Immature natural killer cell (primary cell): ENCODE data around the gene F13B. TPM values are rescaled to one million over a fixed set of nuclear protein-coding genes. Genes with fewer than 3 reads are reported as not detected.
"Not testable (repeated sequence)": the region's sequence is repeated elsewhere in the genome, so short reads cannot be mapped to it uniquely, and the experiment has no call there.

Source experiments
- DNase-seq, 3 donors: peaks; one replicate each; pipeline ENCODE4 v3.0.0; 2022; ENCODE audit warnings: mixed read lengths in 1 of 3
- H3K27ac Mint-ChIP-seq, 6 donors: one replicate each; pipeline ENCODE4 v1.8.0; 2020; ENCODE audit warnings: mixed read lengths in 6 of 6, mild to moderate bottlenecking in 5 of 6, inconsistent platforms in 4 of 6, moderate library complexity in 3 of 6
- H3K27me3 Mint-ChIP-seq, 3 donors: one replicate each; pipeline ENCODE4 v1.8.0; 2020 to 2021; ENCODE audit warnings: low read depth in 3 of 3, mild to moderate bottlenecking in 3 of 3, mixed read lengths in 3 of 3, moderate library complexity in 3 of 3, inconsistent platforms in 1 of 3
- H3K36me3 Mint-ChIP-seq, 3 donors: one replicate each; pipeline ENCODE4 v1.8.0; 2020; ENCODE audit warnings: mixed read lengths in 3 of 3, inconsistent platforms in 2 of 3, mild to moderate bottlenecking in 2 of 3
- H3K4me1 Mint-ChIP-seq, 2 donors: one replicate each; pipeline ENCODE4 v1.8.0; 2020; ENCODE audit warnings: inconsistent platforms in 2 of 2, mild to moderate bottlenecking in 2 of 2, mixed read lengths in 2 of 2, moderate library complexity in 1 of 2
- H3K4me3 Mint-ChIP-seq, 5 donors: one replicate each; pipeline ENCODE4 v1.8.0; 2020; ENCODE audit warnings: mild to moderate bottlenecking in 5 of 5, mixed read lengths in 5 of 5, inconsistent platforms in 3 of 5, moderate library complexity in 3 of 5
- H3K9me3 Mint-ChIP-seq, 6 donors: one replicate each; pipeline ENCODE4 v1.8.0; 2020; ENCODE audit warnings: mild to moderate bottlenecking in 6 of 6, mixed read lengths in 6 of 6, inconsistent platforms in 4 of 6, moderate library complexity in 3 of 6
- polyA plus RNA-seq, 3 donors: library from polyadenylated mRNA; unstranded; fragments of 300-500 nt; fragmentation: Illumina TruSeq; gene quantifications; one replicate each; pipeline ENCODE4 v1.2.3, GENCODE V29; 2021

Gene F13B
- polyA plus RNA-seq, 3 donors from 2014 or later, result not detected

DNA sequence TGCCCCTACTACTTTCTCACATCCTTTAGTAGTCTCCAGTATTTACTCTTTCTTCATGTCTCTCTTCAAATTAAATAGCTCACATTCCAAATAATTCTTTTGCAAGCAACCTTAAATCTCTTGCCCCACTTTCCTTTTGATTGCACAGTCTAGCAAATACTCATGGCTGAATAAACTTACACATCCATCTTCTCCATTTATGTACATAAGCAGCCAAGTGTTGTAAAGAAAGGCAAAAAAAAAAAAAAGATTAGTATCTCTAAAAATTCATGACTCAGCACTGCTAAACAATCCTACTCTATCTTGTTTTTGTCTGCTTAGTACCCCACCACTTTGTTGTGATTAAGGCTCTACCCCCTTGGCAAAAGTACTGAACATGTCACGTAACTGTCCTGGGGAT lies 42.6 kb downstream of the F13B start:
- no peaks in the 10 kb centered on the region for H3K4me1 Mint-ChIP-seq
- no peaks in the 10 kb centered on the region for H3K36me3 Mint-ChIP-seq
- peaks cover 0 to 4% (median 1%) of the 10 kb centered on the region in 3 donors for H3K27me3 Mint-ChIP-seq
- H3K4me3 Mint-ChIP-seq, result no peak overlapping the region
- H3K27ac Mint-ChIP-seq, result no peak overlapping the region
- H3K9me3 Mint-ChIP-seq, result peaks cover 0 to 7% (median 2%) of the 10 kb centered on the region in 6 donors
- no peak for DNase-seq

DNA sequence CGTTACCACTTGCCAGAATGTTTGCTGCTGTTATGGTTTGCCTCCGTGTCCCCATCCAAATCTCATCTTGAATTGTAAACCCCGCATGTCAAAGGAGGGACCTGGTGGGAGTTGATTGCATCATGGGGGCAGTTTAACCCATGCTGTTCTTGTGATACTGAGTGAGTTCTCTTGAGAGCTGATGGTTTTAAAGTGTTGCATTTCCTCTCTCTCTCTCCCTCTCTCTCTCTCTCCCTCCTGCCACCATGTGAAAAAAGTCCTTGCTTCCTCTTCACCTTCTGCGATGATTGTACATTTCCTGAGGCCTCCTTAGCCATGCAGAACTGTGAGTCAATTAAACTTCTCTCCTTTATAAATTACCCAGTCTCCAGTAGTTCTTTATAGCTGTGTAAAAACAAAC lies 45.3 kb downstream of the F13B start:
- no peak for DNase-seq
- Mint-ChIP-seq H3K27me3 (peaks cover 2 to 4% (median 3%) of the 10 kb centered on the region in 3 donors), H3K36me3 (no peaks in the 10 kb centered on the region), H3K27ac (no peak overlapping the region), H3K9me3 (peaks cover 0 to 8% (median 4%) of the 10 kb centered on the region in 6 donors), H3K4me1 (no peaks in the 10 kb centered on the region), H3K4me3 (no peak overlapping the region)

DNA sequence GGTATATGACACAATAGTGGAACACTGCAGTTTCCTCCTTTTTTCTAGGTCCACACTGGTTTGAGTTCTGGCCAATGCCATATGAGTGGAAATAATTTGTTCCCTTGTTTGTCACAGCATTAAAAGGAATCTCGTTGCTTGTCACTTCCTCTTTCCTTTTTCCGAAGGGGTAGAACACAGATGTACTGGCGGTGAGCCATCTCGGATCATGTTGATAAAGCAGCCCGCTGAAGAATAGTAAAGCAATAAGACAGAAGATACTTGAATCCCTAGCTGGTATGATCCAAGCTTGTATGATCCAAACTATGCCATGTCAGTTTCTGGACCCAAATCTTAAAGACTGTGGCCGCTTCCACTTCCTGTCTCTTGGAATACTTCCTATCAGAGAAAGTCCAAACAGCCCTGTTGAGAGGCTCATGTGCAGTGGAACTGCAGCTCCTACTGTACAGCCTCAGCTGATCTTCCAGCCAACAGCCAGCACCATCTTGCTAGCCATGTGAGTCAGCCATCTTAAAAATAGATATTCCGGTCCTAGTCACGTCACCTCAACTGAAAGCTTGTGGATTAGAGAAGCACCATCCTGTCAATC lies 49.4 kb downstream of the F13B start:
- Mint-ChIP-seq H3K27ac (no peak overlapping the region), H3K4me1 (no peaks in the 10 kb centered on the region), H3K27me3 (peaks cover 2 to 4% (median 3%) of the 10 kb centered on the region in 3 donors), H3K4me3 (no peak overlapping the region), H3K9me3 (peaks cover 0 to 7% (median 3%) of the 10 kb centered on the region in 6 donors), H3K36me3 (no peaks in the 10 kb centered on the region)
- DNase-seq, result no peak

DNA sequence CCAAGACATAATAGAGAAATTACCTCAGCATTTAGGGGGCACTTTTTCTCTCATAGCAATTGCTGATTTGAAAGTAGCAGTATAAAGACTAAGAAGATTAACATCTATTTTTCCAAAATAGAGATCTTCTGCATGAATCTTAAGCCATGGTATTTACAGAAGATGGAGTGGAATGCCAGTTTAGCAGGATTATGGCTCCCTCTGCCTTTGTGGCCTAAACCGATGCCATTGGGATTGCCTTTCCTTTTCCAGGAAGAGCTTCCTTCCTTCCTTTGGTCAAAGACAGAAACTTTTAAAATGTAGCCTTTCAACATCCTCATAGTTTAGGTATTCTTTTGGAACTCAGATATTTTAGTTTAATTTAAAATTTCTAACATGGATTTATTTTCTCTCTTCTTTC lies 50.3 kb downstream of the F13B start:
- H3K27ac Mint-ChIP-seq, result no peak overlapping the region
- DNase-seq, result no peak
- H3K27me3 Mint-ChIP-seq, result peaks cover 2 to 3% (median 2%) of the 10 kb centered on the region in 3 donors
- H3K9me3 Mint-ChIP-seq, result peaks cover 0 to 11% (median 4%) of the 10 kb centered on the region in 6 donors
- no peaks in the 10 kb centered on the region for H3K4me1 Mint-ChIP-seq
- no peak overlapping the region for H3K4me3 Mint-ChIP-seq
- no peaks in the 10 kb centered on the region for H3K36me3 Mint-ChIP-seq

DNA sequence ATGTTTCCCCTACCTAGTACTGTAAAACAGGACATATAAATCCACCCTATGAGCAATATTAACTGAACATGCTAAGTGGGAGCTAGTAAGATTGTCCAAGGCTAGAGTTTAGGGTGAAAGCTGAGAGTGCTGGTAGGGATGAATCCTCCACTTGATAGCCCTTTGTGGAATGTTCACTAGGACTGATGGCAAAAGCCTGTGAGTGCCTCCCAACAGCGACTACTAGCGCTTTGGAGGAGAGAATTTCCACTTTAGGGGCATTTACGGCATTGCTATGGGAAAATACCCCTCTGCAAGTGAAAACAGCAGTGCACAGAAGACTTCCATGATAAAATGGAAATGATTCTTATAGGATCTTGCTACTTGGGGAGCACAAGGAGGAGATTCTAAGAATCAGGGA lies 53.8 kb downstream of the F13B start:
- H3K27ac Mint-ChIP-seq, result no peak overlapping the region
- H3K9me3 Mint-ChIP-seq, result peaks cover 0 to 20% (median 10%) of the 10 kb centered on the region in 6 donors
- DNase-seq, result no peak
- H3K4me1 Mint-ChIP-seq, result no peaks in the 10 kb centered on the region
- H3K4me3 Mint-ChIP-seq, result no peak overlapping the region
- peaks cover 0 to 2% (median 2%) of the 10 kb centered on the region in 3 donors for H3K27me3 Mint-ChIP-seq
- no peaks in the 10 kb centered on the region for H3K36me3 Mint-ChIP-seq

DNA sequence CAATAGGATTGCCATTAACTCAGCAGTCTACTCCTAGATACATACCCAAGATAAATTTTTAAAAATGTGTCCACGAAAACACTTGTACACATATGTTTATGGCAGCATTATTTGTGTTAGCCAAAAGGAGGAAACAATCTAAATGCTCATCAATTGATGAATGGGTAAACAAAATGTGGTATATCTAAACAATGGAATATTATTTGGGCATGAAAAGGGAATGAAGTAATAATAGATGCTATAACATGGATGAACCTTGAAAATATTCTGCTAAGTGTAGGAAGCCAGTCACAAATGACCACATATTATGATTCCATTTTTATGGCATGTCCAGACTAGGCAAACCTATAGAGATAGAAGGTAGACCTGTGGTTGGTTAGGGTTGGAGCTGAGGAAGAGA lies 55.4 kb downstream of the F13B start:
- Mint-ChIP-seq H3K27ac (no peak overlapping the region), H3K36me3 (no peaks in the 10 kb centered on the region), H3K9me3 (peaks cover 0 to 20% (median 8%) of the 10 kb centered on the region in 6 donors), H3K4me1 (no peaks in the 10 kb centered on the region), H3K4me3 (no peak overlapping the region), H3K27me3 (peaks cover 0 to 4% (median 0%) of the 10 kb centered on the region in 3 donors)
- no peak for DNase-seq

DNA sequence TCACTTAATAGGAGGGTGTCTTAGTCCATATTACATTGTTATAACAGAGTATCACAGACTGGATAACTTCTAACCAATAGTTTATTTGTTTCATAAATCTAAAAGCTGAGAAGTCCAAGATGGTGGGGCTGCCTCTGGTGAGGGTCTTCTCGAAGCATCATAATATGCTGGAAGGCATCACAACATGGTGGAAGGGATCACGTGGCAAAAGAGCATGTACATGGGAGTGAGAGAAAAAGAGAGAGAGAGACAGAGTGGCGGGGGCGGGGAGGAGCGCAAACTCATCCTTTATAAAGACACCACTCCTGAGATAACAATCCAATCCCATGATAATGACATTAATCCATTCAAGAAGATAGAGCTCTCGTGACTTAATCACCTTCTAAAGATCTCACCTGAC lies 58.2 kb downstream of the F13B start:
- Mint-ChIP-seq H3K4me1 (no peaks in the 10 kb centered on the region), H3K4me3 (no peak overlapping the region), H3K36me3 (no peaks in the 10 kb centered on the region), H3K9me3 (peaks cover 0 to 20% (median 8%) of the 10 kb centered on the region in 6 donors), H3K27ac (no peak overlapping the region), H3K27me3 (peaks cover 0 to 4% (median 0%) of the 10 kb centered on the region in 3 donors)
- DNase-seq, result no peak

DNA sequence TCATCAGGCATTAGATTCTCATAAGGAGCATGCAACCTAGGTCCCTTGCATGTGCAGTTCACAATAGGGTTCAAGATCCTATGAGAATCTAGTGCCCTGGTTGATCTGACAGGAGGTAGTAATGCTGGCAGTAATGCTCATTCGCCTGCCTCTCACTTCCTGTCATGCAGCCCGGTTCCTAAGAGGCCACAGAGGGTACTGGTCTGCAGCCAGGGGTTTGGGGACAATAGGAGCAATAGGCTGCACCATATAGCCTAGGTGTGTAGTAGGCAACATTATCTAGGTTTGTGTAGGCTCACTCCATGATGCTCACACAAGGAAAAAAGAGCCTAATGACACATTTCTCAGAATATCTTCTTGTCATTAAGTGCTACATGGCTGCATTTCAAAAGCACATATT lies 63.9 kb downstream of the F13B start:
- H3K4me1 Mint-ChIP-seq, result no peaks in the 10 kb centered on the region
- no peak overlapping the region for H3K27ac Mint-ChIP-seq
- no peak for DNase-seq
- H3K36me3 Mint-ChIP-seq, result no peaks in the 10 kb centered on the region
- H3K27me3 Mint-ChIP-seq, result peaks cover 0 to 2% (median 0%) of the 10 kb centered on the region in 3 donors
- H3K9me3 Mint-ChIP-seq, result peaks cover 0 to 4% (median 0%) of the 10 kb centered on the region in 6 donors
- H3K4me3 Mint-ChIP-seq, result no peak overlapping the region

DNA sequence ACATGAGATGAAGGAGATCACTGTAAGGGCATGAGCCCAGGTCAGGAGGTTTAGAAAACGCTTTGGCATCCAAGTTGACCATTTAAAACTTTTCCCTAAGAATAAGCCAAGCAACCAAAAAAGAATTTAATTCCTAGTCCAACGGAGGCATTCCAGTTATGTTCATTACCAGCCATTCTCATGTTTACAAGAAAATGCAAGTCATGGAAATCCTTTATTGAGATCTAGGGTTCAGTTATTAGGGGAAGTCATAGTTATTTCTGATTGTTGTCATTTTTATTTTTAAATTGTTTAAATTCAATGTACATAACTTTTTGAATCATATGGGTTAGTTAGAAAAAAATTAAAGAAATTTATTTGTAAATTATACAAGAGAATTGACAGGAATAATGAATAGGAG lies 65.2 kb downstream of the F13B start:
- H3K36me3 Mint-ChIP-seq, result no peaks in the 10 kb centered on the region
- no peak overlapping the region for H3K27ac Mint-ChIP-seq
- H3K9me3 Mint-ChIP-seq, result peaks cover 0 to 4% (median 0%) of the 10 kb centered on the region in 6 donors
- H3K27me3 Mint-ChIP-seq, result no peaks in the 10 kb centered on the region
- no peak overlapping the region for H3K4me3 Mint-ChIP-seq
- no peak for DNase-seq
- H3K4me1 Mint-ChIP-seq, result no peaks in the 10 kb centered on the region

DNA sequence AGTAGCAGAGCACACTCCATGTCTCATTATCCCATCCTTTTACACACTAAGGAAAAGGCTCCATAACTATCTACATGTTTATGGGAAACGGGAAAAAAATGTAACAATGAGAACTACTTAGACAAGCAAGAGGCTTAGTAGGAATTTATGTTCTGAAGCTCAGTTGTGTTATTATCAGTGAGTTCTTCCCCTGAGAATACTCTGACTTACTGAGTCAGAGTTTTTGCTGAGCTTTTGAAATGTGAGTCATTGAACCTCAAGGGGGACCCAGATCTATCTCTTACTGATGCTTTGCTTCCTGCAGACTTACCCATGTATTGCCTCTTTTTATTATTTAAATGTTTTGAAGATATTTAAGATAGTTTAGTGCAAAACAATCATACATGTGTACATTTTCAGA lies 69.6 kb downstream of the F13B start:
- no peaks in the 10 kb centered on the region for H3K36me3 Mint-ChIP-seq
- peaks cover 0 to 2% (median 2%) of the 10 kb centered on the region in 3 donors for H3K27me3 Mint-ChIP-seq
- peaks cover 0 to 2% (median 0%) of the 10 kb centered on the region in 6 donors for H3K9me3 Mint-ChIP-seq
- no peaks in the 10 kb centered on the region for H3K4me1 Mint-ChIP-seq
- DNase-seq, result no peak
- H3K4me3 Mint-ChIP-seq, result no peak overlapping the region
- no peak overlapping the region for H3K27ac Mint-ChIP-seq

DNA sequence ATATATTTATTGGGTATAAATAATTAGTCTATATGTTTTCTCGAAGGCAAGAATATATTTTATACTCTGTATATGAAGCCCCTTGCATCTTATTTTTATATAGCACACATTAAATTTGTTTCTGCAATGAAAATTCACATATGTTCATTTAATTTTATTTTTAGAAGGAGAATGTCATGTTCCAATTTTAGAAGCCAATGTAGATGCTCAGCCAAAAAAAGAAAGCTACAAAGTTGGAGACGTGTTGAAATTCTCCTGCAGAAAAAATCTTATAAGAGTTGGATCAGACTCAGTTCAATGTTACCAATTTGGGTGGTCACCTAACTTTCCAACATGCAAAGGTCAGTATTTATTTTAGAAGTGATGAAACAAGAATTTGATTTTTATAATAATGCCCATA lies 73.1 kb downstream of the F13B start:
- Mint-ChIP-seq H3K4me3 (no peak overlapping the region), H3K36me3 (no peaks in the 10 kb centered on the region), H3K27ac (no peak overlapping the region), H3K4me1 (no peaks in the 10 kb centered on the region), H3K27me3 (peaks cover 0 to 2% (median 2%) of the 10 kb centered on the region in 3 donors), H3K9me3 (peaks cover 0 to 14% (median 4%) of the 10 kb centered on the region in 6 donors)
- no peak for DNase-seq

DNA sequence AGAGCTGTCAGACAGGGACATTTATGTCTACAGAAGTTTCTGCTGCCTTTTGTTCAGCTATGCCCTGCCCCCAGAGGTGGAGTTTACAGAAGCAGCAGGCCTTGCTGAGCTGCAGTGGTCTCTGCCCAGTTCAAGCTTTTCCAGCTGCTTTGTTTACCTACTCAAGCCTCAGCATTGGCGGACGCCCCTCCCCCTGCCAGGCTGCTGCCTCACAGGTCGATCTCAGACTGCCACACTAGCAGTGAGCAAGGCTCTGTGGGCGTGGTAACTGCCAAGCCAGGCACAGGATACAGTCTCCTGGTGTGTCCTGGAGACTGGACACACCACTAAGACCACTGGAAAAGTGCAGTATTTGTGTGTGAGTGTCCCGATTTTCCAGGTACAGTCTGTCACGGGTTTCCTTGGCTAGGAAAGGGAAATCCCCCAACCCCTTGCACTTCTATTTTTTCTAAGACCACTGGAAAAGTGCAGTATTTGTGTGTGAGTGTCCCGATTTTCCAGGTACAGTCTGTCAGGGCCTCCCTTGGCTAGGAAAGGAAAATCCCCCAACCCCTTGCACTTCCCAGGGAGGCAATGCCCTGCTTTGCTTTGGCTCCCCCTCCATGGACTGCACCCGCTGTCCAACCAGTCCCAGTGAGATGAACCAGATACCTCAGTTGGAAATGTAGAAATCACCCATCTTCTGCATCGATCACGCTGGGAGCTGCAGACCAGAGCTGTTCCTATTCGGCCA lies 75.0 kb downstream of the F13B start:
- not testable (repeated sequence) for H3K36me3 Mint-ChIP-seq, H3K27me3 Mint-ChIP-seq, H3K4me3 Mint-ChIP-seq, H3K27ac Mint-ChIP-seq, H3K4me1 Mint-ChIP-seq, DNase-seq
- H3K9me3 Mint-ChIP-seq, result peaks cover 0 to 15% (median 6%) of the 10 kb centered on the region in 6 donors
